GM12801 (cell line): Measurements from ENCODE around the gene IPCEF1.

Experiments
- CTCF ChIP-seq: IDR thresholded peaks from one replicate; pipeline ENCODE4 v1.5.1; 2011; ENCODE audit warnings: control low read depth; ENCODE audit not compliant: insufficient read length; ENCODE audit errors: extremely low read depth

The IPCEF1 gene

GRCh38 chr6:154140743-154141142 lies 215.9 kb downstream of the IPCEF1 start:
- no peak for TF ChIP-seq CTCF

GRCh38 chr6:154139892-154140291 lies 216.7 kb downstream of the IPCEF1 start:
- TF ChIP-seq CTCF, result no peak

GRCh38 chr6:154138793-154139192 lies 217.8 kb downstream of the IPCEF1 start:
- no peak for TF ChIP-seq CTCF

- no peak for TF ChIP-seq CTCF
These were observed 222.0 kb downstream of the IPCEF1 start for GRCh38 chr6:154134471-154135147.

GRCh38 chr6:154127657-154128056 lies 228.9 kb downstream of the IPCEF1 start:
- no peak for TF ChIP-seq CTCF

GRCh38 chr6:154125421-154125820 lies 231.2 kb downstream of the IPCEF1 start:
- TF ChIP-seq CTCF, result no peak

- TF ChIP-seq CTCF, result no peak
These were observed 233.2 kb downstream of the IPCEF1 start for GRCh38 chr6:154123155-154123956.
